Gastrocnemius medialis (tissue), 4 donors: ENCODE data around the gene CAV2.

ENCODE experiments used
- POLR2A ChIP-seq, 2 donors: fragments of 450-650 bp; IDR thresholded peaks; one replicate each; pipeline ENCODE4 v1.6.1; 2017; ENCODE audit warnings: antibody characterized with exemption in 2 of 2, mild to moderate bottlenecking in 2 of 2, moderate library complexity in 2 of 2
- TF ChIP-seq, protein P1 (sequence below), 5 experiments: fragments of 450-650 bp in 3 of 5; fragments of 200-600 bp in 2 of 5; sonication (generic) in 2 of 5; IDR thresholded peaks in 4 of 5; conservative IDR thresholded peaks in 1 of 5; 1 replicate in 4 of 5; 2 replicates in 1 of 5; pipeline ENCODE4 v1.5.1; 2016 to 2019; ENCODE audit warnings: antibody characterized with exemption in 5 of 5, mild to moderate bottlenecking in 3 of 5, moderate library complexity in 3 of 5

DNA sequence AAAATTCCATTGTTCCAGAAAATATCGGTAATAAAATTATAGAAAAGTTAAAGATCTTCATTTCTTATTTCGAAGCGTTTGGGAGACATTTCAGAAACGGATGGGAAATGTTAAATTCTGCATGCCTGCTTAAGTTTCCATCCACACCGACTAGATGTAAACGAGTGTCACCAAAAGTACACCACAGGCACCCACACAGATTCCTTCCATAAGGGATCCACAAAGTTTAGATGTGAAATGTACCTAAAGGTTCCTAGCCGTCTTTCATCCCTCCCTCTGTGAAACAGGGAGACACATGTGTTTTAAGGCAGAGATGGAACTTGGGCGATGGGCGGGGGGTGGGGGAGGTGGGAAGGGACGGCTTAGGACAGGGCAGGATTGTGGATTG is 24.7 kb downstream of the CAV2 start:
- TF ChIP-seq, protein P1, sequence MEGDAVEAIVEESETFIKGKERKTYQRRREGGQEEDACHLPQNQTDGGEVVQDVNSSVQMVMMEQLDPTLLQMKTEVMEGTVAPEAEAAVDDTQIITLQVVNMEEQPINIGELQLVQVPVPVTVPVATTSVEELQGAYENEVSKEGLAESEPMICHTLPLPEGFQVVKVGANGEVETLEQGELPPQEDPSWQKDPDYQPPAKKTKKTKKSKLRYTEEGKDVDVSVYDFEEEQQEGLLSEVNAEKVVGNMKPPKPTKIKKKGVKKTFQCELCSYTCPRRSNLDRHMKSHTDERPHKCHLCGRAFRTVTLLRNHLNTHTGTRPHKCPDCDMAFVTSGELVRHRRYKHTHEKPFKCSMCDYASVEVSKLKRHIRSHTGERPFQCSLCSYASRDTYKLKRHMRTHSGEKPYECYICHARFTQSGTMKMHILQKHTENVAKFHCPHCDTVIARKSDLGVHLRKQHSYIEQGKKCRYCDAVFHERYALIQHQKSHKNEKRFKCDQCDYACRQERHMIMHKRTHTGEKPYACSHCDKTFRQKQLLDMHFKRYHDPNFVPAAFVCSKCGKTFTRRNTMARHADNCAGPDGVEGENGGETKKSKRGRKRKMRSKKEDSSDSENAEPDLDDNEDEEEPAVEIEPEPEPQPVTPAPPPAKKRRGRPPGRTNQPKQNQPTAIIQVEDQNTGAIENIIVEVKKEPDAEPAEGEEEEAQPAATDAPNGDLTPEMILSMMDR (IDR thresholded peaks at IDR 0.05 in 4 of 5, conservative IDR thresholded peaks at IDR 0.05 in 1 of 5) = no peak
- TF ChIP-seq POLR2A (IDR thresholded peaks at IDR 0.05) = no peak
